HCT116 (cell line): ENCODE measurements around the gene GTF2H2C. TPM values are rescaled to one million over a fixed set of nuclear protein-coding genes. Genes with fewer than 3 reads are reported as not detected.

Source experiments
- ATAC-seq: fragments of 200-7000 bp; cut with Tn5 transposase; 2 replicates; pipeline ENCODE4 v1.9.1; 2020; ENCODE audit warnings: mild to moderate bottlenecking, moderate library complexity
- BruUV-seq: library from RNA; stranded (reverse); fragments of 400-500 nt; replicated peaks from 2 replicates; lab custom pipeline; 2021; lab: Mats Ljungman, UMichigan
- CTCF ChIA-PET: fragments of 300-600 bp; sonication (Branson Sonifier 250); formaldehyde crosslinking; loops from one replicate; lab custom pipeline; 2021; ENCODE audit warnings: antibody characterized with exemption; lab: Charles Lee
- POLR2A ChIA-PET: fragments of 300-600, 350-600 bp; sonication (Branson Sonifier 250); formaldehyde crosslinking; loops from one replicate; lab custom pipeline; 2021; ENCODE audit warnings: antibody characterized with exemption; lab: Charles Lee
- RAD21 ChIA-PET, 2 experiments: fragments of 300-600 bp; sonication (Branson Sonifier 250); formaldehyde crosslinking; loops; one replicate each; lab custom pipeline; 2023; ENCODE audit warnings: low total read pairs in 2 of 2; ENCODE audit not compliant: uncharacterized antibody in 2 of 2, unreplicated experiment in 2 of 2, low non-redundant PET in 1 of 2; lab: Charles Lee
- DNase-seq: peaks from one replicate; pipeline ENCODE4 v3.0.0-alpha.2; 2010; ENCODE audit warnings: low read depth, low spot score
- H2AFZ ChIP-seq: fragments of 200-600 bp; shearing (Covaris generic), sonication (generic); 2 replicates; pipeline ENCODE4 v1.6.1; 2017; ENCODE audit warnings: low read depth, mixed run types, mixed read lengths, antibody characterized with exemption, low read length; ENCODE audit not compliant: poor library complexity, severe bottlenecking
- H3K27ac ChIP-seq: 2 replicates; pipeline ENCODE4 v1.5.1; 2012; ENCODE audit warnings: low read depth, low read length
- H3K27me3 ChIP-seq: fragments of 200-600 bp; sonication (generic); 2 replicates; pipeline ENCODE4 v1.6.1; 2016; ENCODE audit warnings: mixed run types, low read length, mixed read lengths; ENCODE audit not compliant: insufficient read depth
- H3K36me3 ChIP-seq, 2 experiments: fragments of 200-500 bp in 1 of 2; fragments of 200-600 bp in 1 of 2; sonication (Bioruptor generic) in 1 of 2; sonication (generic) in 1 of 2; 2 replicates each; pipeline versions ENCODE4 v1.5.1 to v1.6.1; 2014 to 2016; ENCODE audit warnings: low read length in 2 of 2, inconsistent platforms in 1 of 2, mixed read lengths in 1 of 2, mixed run types in 1 of 2; ENCODE audit not compliant: insufficient read depth in 2 of 2, control insufficient read depth in 1 of 2
- H3K4me1 ChIP-seq, 2 experiments: fragments of 200-600 bp in 1 of 2; sonication (generic) in 1 of 2; 2 replicates each; pipeline versions ENCODE4 v1.5.1 to v1.6.1; 2012 to 2017; ENCODE audit warnings: low read length in 2 of 2, inconsistent platforms in 1 of 2, mild to moderate bottlenecking in 1 of 2, mixed read lengths in 1 of 2, mixed run types in 1 of 2, moderate library complexity in 1 of 2; ENCODE audit not compliant: insufficient read depth in 2 of 2, control insufficient read depth in 1 of 2
- H3K4me2 ChIP-seq: fragments of 200-600 bp; sonication (generic); 2 replicates; pipeline ENCODE4 v1.6.1; 2017; ENCODE audit warnings: mixed run types, low read length, mixed read lengths
- H3K4me3 ChIP-seq, 2 experiments: fragments of 200-600 bp in 1 of 2; sonication (generic) in 1 of 2; replicated peaks in 1 of 2; 2 replicates each; pipeline ENCODE4 v1.5.1; 2011 to 2016; ENCODE audit warnings: low read length in 2 of 2, control low read depth in 1 of 2, low read depth in 1 of 2, mild to moderate bottlenecking in 1 of 2, mixed read lengths in 1 of 2, mixed run types in 1 of 2
- H3K79me2 ChIP-seq: fragments of 200-600 bp; sonication (generic); 2 replicates; pipeline ENCODE4 v1.6.1; 2017; ENCODE audit warnings: mild to moderate bottlenecking, mixed run types, low read length, moderate library complexity, mixed read lengths; ENCODE audit not compliant: insufficient read depth
- H3K9ac ChIP-seq: fragments of 200-600 bp; sonication (generic); 2 replicates; pipeline ENCODE4 v1.6.1; 2016; ENCODE audit warnings: low read length, mixed read lengths
- H3K9me2 ChIP-seq: fragments of 200-600 bp; sonication (generic), shearing (Covaris generic); 2 replicates; pipeline ENCODE4 v1.6.1; 2017; ENCODE audit warnings: mixed run types, mild to moderate bottlenecking, moderate library complexity; ENCODE audit not compliant: insufficient read depth
- H3K9me3 ChIP-seq, 2 experiments: fragments of 200-500 bp in 1 of 2; fragments of 200-600 bp in 1 of 2; sonication (Bioruptor generic) in 1 of 2; sonication (generic) in 1 of 2; 2 replicates each; pipeline ENCODE4 v1.6.1; 2014 to 2017; ENCODE audit warnings: low read length in 2 of 2, mixed read lengths in 2 of 2, inconsistent platforms in 1 of 2, low read depth in 1 of 2, mild to moderate bottlenecking in 1 of 2, mixed run types in 1 of 2, moderate library complexity in 1 of 2; ENCODE audit not compliant: control insufficient read depth in 1 of 2, insufficient read depth in 1 of 2
- H4K20me1 ChIP-seq: fragments of 200-600 bp; sonication (generic), shearing (Covaris generic); 2 replicates; pipeline ENCODE4 v1.6.1; 2017; ENCODE audit warnings: mixed run types, mild to moderate bottlenecking, moderate library complexity; ENCODE audit not compliant: insufficient read depth
- CBX3 ChIP-seq: IDR thresholded peaks from 2 replicates; pipeline ENCODE4 v1.6.1; 2012; ENCODE audit warnings: low read depth
- CEBPB ChIP-seq: IDR thresholded peaks from 2 replicates; pipeline ENCODE4 v1.6.1; 2012; ENCODE audit warnings: low read depth
- EGR1 ChIP-seq: IDR thresholded peaks from 2 replicates; pipeline ENCODE4 v1.6.1; 2012; ENCODE audit warnings: low read depth
- ELF1 ChIP-seq: IDR thresholded peaks from 2 replicates; pipeline ENCODE4 v1.6.1; 2012; ENCODE audit warnings: low read depth, borderline replicate concordance
- EZH2phosphoT487 ChIP-seq: fragments of 200-600 bp; IDR thresholded peaks from 2 replicates; pipeline ENCODE4 v1.6.1; 2018; ENCODE audit warnings: antibody characterized with exemption, borderline replicate concordance
- JUND ChIP-seq: IDR thresholded peaks from 2 replicates; pipeline ENCODE4 v1.6.1; 2012
- POLR2A ChIP-seq: IDR thresholded peaks from 2 replicates; pipeline ENCODE4 v1.7.0; 2011; ENCODE audit warnings: borderline replicate concordance; ENCODE audit not compliant: insufficient read depth, insufficient read length; ENCODE audit errors: extremely low read depth
- POLR2AphosphoS5 ChIP-seq: IDR thresholded peaks from 2 replicates; pipeline ENCODE4 v1.6.1; 2011; ENCODE audit warnings: mild to moderate bottlenecking, low read depth, low read length, moderate library complexity
- RAD21 ChIP-seq: IDR thresholded peaks from 2 replicates; pipeline ENCODE4 v1.6.1; 2012; ENCODE audit warnings: low read depth, mild to moderate bottlenecking
- SP1 ChIP-seq: IDR thresholded peaks from 2 replicates; pipeline ENCODE4 v1.6.1; 2012; ENCODE audit warnings: low read depth
- YY1 ChIP-seq: IDR thresholded peaks from 2 replicates; pipeline ENCODE4 v1.6.1; 2011; ENCODE audit warnings: low read length, low read depth, moderate library complexity, mild to moderate bottlenecking; ENCODE audit not compliant: insufficient replicate concordance; ENCODE audit errors: extremely low read depth
- ZFX ChIP-seq: fragments of 450-650 bp; IDR thresholded peaks from 2 replicates; pipeline ENCODE4 v1.6.1; 2017
- ZNF274 ChIP-seq: fragments of 200-500 bp; sonication (Bioruptor generic); IDR thresholded peaks from 2 replicates; pipeline ENCODE4 v1.6.1; 2014; ENCODE audit warnings: mild to moderate bottlenecking, low read depth, low read length, inconsistent platforms
- intact Hi-C: fragments of 100-400 bp; cut with micrococcal nuclease; formaldehyde crosslinking; loops from 2 replicates; pipeline ENCODE4 v1.10.0; 2022
- total RNA-seq: library from RNA; stranded (reverse); gene quantifications from one replicate; pipeline ENCODE4 v1.2.1, GENCODE V29; 2021; ENCODE audit not compliant: unreplicated experiment
- TF ChIP-seq, protein P1 (sequence below): IDR thresholded peaks from 2 replicates; pipeline ENCODE4 v1.6.1; 2012; ENCODE audit warnings: low read depth
- TF ChIP-seq, protein P2 (sequence below), 3 experiments: fragments of 200-600 bp in 1 of 3; sonication (generic) in 1 of 3; IDR thresholded peaks in 2 of 3; conservative IDR thresholded peaks in 1 of 3; 2 replicates each; pipeline ENCODE4 v1.5.1; 2012 to 2017; ENCODE audit warnings: low read depth in 2 of 3, low read length in 2 of 3, antibody characterized with exemption in 1 of 3, borderline replicate concordance in 1 of 3, control low read depth in 1 of 3, mild to moderate bottlenecking in 1 of 3, mixed read lengths in 1 of 3, mixed run types in 1 of 3, moderate library complexity in 1 of 3; ENCODE audit not compliant: insufficient read depth in 1 of 3

The GTF2H2C gene
- total RNA-seq, 1 experiment from 2014 or later = 65.2 TPM

DNA sequence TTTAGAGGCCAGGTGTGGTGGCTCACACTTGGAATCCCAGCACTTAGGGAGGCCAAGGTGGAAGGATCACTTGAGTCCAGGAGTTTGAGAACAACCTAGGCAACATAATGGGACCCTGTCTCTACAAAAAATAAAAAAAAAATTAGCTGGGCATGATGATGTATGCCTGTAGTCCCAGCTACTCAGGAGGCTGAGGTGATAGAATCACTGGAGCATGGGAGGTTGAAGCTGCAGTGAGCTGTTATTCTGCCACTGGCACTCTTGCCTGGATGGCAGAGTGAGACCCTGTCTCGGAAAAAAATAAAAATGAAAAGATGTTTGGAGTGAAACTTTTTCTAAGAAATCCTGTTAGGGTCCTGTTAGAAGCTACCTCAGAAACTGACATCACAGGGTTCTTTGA lies 43.2 kb upstream of the GTF2H2C start:
- CTCF ChIA-PET = no interaction called here

More for the DNA sequence above, 43.2 kb upstream of the GTF2H2C start:
- Histone ChIP-seq H3K4me2 (peak overlapping the region; percentile 44), H3K36me3 (no peaks in the 10 kb centered on the region), H3K9ac (no peak overlapping the region), H2AFZ (no peak overlapping the region), H3K9me3 (no peaks in the 10 kb centered on the region), H3K27me3 (no peaks in the 10 kb centered on the region), H3K9me2 (no peaks in the 10 kb centered on the region), H3K27ac (peak overlapping the region; percentile 20; the same call in 1 of the 2 replicates), H4K20me1 (no peaks in the 10 kb centered on the region; the same call in 1 of the 2 replicates), H3K4me3 (no peak overlapping the region)
- ChIA-PET RAD21 (no interaction called here), POLR2A (no interaction called here)
- no TSS peak for BruUV-seq
- DNase-seq = no peak
- intact Hi-C loops = no loop called here
- no peak for ATAC-seq
- TF ChIP-seq CEBPB (no peak), YY1 (no peak), SP1 (no peak; the same call in 1 of the 2 replicates), ZFX (no peak), CBX3 (no peak), EZH2phosphoT487 (no peak), EGR1 (no peak), ZNF274 (no peak), RAD21 (no peak), JUND (no peak), POLR2A (no peak), ELF1 (no peak), POLR2AphosphoS5 (no peak)
- TF ChIP-seq, protein P1, sequence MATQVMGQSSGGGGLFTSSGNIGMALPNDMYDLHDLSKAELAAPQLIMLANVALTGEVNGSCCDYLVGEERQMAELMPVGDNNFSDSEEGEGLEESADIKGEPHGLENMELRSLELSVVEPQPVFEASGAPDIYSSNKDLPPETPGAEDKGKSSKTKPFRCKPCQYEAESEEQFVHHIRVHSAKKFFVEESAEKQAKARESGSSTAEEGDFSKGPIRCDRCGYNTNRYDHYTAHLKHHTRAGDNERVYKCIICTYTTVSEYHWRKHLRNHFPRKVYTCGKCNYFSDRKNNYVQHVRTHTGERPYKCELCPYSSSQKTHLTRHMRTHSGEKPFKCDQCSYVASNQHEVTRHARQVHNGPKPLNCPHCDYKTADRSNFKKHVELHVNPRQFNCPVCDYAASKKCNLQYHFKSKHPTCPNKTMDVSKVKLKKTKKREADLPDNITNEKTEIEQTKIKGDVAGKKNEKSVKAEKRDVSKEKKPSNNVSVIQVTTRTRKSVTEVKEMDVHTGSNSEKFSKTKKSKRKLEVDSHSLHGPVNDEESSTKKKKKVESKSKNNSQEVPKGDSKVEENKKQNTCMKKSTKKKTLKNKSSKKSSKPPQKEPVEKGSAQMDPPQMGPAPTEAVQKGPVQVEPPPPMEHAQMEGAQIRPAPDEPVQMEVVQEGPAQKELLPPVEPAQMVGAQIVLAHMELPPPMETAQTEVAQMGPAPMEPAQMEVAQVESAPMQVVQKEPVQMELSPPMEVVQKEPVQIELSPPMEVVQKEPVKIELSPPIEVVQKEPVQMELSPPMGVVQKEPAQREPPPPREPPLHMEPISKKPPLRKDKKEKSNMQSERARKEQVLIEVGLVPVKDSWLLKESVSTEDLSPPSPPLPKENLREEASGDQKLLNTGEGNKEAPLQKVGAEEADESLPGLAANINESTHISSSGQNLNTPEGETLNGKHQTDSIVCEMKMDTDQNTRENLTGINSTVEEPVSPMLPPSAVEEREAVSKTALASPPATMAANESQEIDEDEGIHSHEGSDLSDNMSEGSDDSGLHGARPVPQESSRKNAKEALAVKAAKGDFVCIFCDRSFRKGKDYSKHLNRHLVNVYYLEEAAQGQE = no peak
- TF ChIP-seq, protein P2, sequence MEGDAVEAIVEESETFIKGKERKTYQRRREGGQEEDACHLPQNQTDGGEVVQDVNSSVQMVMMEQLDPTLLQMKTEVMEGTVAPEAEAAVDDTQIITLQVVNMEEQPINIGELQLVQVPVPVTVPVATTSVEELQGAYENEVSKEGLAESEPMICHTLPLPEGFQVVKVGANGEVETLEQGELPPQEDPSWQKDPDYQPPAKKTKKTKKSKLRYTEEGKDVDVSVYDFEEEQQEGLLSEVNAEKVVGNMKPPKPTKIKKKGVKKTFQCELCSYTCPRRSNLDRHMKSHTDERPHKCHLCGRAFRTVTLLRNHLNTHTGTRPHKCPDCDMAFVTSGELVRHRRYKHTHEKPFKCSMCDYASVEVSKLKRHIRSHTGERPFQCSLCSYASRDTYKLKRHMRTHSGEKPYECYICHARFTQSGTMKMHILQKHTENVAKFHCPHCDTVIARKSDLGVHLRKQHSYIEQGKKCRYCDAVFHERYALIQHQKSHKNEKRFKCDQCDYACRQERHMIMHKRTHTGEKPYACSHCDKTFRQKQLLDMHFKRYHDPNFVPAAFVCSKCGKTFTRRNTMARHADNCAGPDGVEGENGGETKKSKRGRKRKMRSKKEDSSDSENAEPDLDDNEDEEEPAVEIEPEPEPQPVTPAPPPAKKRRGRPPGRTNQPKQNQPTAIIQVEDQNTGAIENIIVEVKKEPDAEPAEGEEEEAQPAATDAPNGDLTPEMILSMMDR (IDR thresholded peaks at IDR 0.05 in 2 of 3, conservative IDR thresholded peaks at IDR 0.05 in 1 of 3; ENCODE audit: borderline replicate concordance in 1 of 3, insufficient read depth in 1 of 3, low read depth in 2 of 3, low read length in 2 of 3) = no peak
- TF ChIP-seq, all 23 proteins: peak for 0
- H3K4me1 ChIP-seq = peaks cover 59 to 63% of the 10 kb centered on the region in 2 experiments
- peaks cover 33% of the 10 kb centered on the region for H3K79me2 ChIP-seq
